Effector memory CD8-positive, alpha-beta T cell (primary cell): ENCODE results near the gene INPP4B.
A peak's percentile ranks its signal among the peaks of the same experiment; 100 is the strongest.

Experiments used
- ATAC-seq: fragments of 150-1000 bp; cut with Tn5 transposase; replicated peaks from 2 replicates; pipeline ENCODE4 v1.10.0; 2021; ENCODE audit warnings: mild to moderate bottlenecking, moderate library complexity
- DNase-seq, 3 experiments: peaks; one replicate each; pipeline ENCODE4 v3.0.0; 2021
- H3K27ac Mint-ChIP-seq, 2 donors: one replicate each; pipeline ENCODE4 v1.8.0; 2022; ENCODE audit warnings: mild to moderate bottlenecking in 2 of 2, mixed read lengths in 2 of 2, moderate library complexity in 2 of 2
- H3K27me3 Mint-ChIP-seq, 2 donors: one replicate each; pipeline ENCODE4 v1.8.0; 2022; ENCODE audit warnings: mixed read lengths in 2 of 2
- H3K36me3 Mint-ChIP-seq: one replicate; pipeline ENCODE4 v1.8.0; 2022; ENCODE audit warnings: mild to moderate bottlenecking, moderate library complexity, mixed read lengths; ENCODE audit not compliant: insufficient read depth
- H3K4me1 Mint-ChIP-seq, 2 donors: one replicate each; pipeline ENCODE4 v1.8.0; 2022; ENCODE audit warnings: low read depth in 2 of 2, mixed read lengths in 2 of 2
- H3K4me3 Mint-ChIP-seq, 2 donors: one replicate each; pipeline ENCODE4 v1.8.0; 2022; ENCODE audit warnings: mild to moderate bottlenecking in 2 of 2, mixed read lengths in 2 of 2, moderate library complexity in 2 of 2
- H3K9me3 Mint-ChIP-seq, 2 donors: one replicate each; pipeline ENCODE4 v1.8.0; 2022; ENCODE audit warnings: mixed read lengths in 2 of 2

INPP4B gene

DNA sequence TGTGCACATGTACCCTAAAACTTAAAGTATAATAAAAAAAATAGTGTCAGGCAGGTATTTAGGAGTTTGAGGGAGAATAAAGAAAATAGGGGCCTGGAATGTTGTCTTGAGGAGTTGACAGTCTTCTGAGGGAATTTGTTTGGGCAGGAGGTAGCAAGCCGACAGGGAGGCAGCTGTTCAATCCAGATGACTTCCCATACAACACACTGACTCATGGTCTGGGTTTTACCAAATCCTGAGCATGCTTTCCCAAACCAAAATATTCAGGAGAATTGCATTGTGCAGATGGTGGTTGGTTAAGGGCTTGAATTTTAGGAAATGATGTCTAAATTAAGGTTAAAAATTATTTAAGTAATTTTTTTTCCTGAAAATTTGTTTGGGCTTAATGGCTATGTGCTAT, 430.0 kb downstream of the INPP4B start:
- DNase-seq (no peak), ATAC-seq (no peak)
- no peaks in the 10 kb centered on the region for H3K36me3 Mint-ChIP-seq
- H3K27ac Mint-ChIP-seq = peak overlapping the region; percentile 82 to 95
- H3K9me3 Mint-ChIP-seq = no peaks in the 10 kb centered on the region
- H3K4me3 Mint-ChIP-seq = peak overlapping the region in 1 of 2 donors; percentile 74
- peaks cover 16 to 17% of the 10 kb centered on the region in 2 donors for H3K4me1 Mint-ChIP-seq
- no peaks in the 10 kb centered on the region for H3K27me3 Mint-ChIP-seq

DNA sequence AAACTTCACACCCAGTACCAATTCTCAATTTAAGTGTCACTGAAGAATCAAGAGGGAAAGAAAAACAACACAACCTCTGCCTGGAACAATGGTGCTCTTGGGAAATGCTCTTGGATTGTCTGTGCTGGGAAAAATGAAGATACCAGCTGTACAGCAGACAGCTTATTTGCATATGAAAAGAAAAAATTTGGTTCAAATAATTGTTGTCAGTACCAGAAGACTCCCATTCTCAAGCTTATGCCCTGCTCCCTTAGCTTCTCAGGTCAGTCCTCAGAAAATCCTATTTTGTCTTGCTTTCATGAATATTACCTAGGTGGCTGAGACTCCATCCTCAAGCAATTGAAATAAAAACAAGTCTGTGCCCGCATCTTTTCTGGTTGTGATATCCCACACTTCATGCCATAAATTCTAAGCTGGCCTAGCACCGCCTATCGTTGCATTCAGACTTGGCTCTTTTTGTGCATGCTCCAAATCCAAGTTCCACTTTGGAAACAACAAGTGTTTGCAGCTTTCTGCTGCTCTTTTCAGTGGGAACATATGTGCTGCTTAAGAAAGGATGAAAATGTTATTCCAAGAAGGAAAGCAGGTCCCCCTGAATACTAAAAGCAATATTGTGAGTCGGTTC, 431.6 kb downstream of the INPP4B start:
- Mint-ChIP-seq H3K27ac (no peak overlapping the region), H3K9me3 (no peaks in the 10 kb centered on the region), H3K4me3 (no peak overlapping the region), H3K27me3 (no peaks in the 10 kb centered on the region), H3K36me3 (no peaks in the 10 kb centered on the region), H3K4me1 (peaks cover 16 to 17% of the 10 kb centered on the region in 2 donors)
- ATAC-seq (no peak), DNase-seq (no peak)

DNA sequence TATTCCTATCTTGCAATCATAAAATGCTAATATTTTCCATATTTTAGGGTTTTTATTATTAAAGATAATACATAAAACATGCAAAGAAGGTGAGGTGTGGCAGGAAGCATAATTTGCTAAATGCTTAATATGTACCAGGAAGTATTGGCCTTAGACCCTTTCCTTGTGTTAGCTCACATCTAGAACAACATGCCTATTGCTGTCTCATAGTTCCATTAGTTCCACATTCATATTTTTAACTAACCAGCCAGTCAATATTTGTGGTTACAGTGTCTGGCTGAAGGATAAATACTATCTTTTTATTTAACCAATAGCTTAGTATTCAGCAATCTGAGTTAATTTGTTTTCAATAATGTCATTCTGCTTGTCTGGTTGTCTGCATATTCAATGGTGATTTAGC, 432.6 kb downstream of the INPP4B start:
- H3K9me3 Mint-ChIP-seq = no peaks in the 10 kb centered on the region
- H3K36me3 Mint-ChIP-seq = no peaks in the 10 kb centered on the region
- DNase-seq (no peak), ATAC-seq (no peak)
- H3K4me3 Mint-ChIP-seq = no peak overlapping the region
- H3K27ac Mint-ChIP-seq = no peak overlapping the region
- no peaks in the 10 kb centered on the region for H3K27me3 Mint-ChIP-seq
- H3K4me1 Mint-ChIP-seq = peaks cover 18 to 20% of the 10 kb centered on the region in 2 donors

DNA sequence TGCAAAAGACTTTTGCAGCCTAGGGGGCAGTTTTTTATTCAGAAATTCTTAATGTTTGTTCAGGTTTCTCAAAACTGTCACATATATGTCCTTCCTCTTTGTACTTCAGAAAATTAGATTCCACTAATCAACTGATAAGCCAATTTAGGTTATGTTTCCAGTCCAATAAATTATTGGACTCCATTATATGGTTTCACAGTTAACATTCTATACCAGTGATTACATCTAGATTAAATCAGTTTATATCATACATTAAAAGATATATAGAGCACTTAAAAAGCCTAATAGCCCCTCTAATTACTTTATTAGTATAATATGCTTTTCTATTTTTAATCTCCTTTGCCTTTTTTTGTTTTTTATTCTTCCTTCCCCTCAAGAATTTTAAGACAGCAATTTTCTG, 434.1 kb downstream of the INPP4B start:
- no peak overlapping the region for H3K27ac Mint-ChIP-seq
- peaks cover 4% of the 10 kb centered on the region for H3K36me3 Mint-ChIP-seq
- ATAC-seq (no peak), DNase-seq (no peak)
- H3K4me1 Mint-ChIP-seq = peaks cover 22 to 25% of the 10 kb centered on the region in 2 donors
- H3K4me3 Mint-ChIP-seq = no peak overlapping the region
- no peaks in the 10 kb centered on the region for H3K27me3 Mint-ChIP-seq
- no peaks in the 10 kb centered on the region for H3K9me3 Mint-ChIP-seq

DNA sequence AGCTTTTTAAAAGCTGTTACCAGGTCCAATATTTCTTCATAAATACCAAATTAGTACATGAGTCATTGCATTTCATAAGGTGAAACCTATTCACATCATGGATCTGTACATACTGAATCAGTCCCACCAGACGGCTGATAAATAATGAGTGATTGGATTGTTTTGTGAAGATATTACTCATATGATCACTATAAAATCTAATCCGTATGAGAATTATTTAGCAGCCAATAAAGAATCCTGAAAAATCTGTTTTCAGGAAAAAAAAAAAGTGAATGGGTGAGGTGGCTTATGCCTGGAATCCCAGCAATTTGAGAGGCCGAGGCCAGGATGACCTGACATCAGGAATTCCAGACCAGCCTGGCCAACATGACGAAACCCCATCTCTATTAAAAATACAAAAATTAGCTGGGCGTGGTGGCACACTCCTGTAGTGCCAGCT, 438.1 kb downstream of the INPP4B start:
- DNase-seq (no peak), ATAC-seq (no peak)
- H3K4me1 Mint-ChIP-seq = peaks cover 26 to 34% of the 10 kb centered on the region in 2 donors
- peaks cover 12% of the 10 kb centered on the region for H3K36me3 Mint-ChIP-seq
- no peaks in the 10 kb centered on the region for H3K9me3 Mint-ChIP-seq
- H3K27ac Mint-ChIP-seq = peak overlapping the region in 1 of 2 donors; percentile 92
- no peak overlapping the region for H3K4me3 Mint-ChIP-seq
- H3K27me3 Mint-ChIP-seq = no peaks in the 10 kb centered on the region

DNA sequence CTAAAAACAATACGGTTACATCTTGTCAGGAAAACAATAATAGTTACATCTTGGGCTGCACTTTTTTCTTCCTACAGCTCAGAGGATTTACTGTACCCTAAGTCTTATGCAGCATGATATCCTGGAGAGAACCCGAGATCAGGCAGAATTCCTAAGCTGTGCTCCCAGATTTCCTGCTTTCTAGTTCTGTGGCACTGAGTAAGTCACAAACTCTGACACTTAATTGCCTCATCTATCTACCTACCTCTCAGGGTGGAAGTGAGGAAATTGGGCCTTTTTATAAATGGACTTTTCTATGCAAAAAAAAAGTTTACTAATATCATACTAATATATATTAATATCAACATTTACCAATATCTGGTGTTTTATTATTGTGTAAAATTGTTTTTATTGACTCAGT, 438.5 kb downstream of the INPP4B start:
- ATAC-seq = no peak

DNA sequence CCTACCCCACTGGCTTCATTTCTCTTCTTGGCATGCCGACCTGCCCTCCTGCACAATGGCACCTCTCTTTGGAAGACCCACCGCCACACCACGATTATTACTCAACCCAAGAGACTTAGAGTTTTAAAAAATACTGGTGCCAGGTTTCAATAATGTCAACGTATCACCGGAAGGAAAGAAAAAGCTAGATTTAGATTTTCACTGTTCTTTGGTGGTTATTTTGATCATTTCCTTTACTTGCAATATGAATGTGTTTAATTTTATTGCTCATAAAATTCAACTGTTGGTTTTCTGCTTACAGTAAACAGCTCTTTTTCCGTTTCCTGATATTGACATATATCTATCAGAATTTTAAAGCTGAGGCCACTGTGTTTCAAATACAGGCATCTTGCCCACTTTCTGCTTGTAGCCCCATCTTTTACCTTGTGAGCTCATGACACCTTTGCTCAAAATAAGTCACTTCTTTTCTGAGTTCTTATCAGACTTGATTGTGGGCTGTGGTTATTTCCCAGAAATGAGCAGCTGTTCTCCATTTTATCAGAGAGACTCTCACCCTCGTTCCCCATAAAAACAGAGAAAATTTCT, 439.1 kb downstream of the INPP4B start:
- peak overlapping the region; percentile 21 to 92 for H3K27ac Mint-ChIP-seq
- ATAC-seq = peak; percentile 51
- peak overlapping the region; percentile 92 to 94 for H3K4me3 Mint-ChIP-seq
- no peaks in the 10 kb centered on the region for H3K27me3 Mint-ChIP-seq
- peak in 1 of 3 experiments; percentile 13 for DNase-seq
- H3K9me3 Mint-ChIP-seq = no peaks in the 10 kb centered on the region
- H3K36me3 Mint-ChIP-seq = peaks cover 12% of the 10 kb centered on the region
- peaks cover 32 to 37% of the 10 kb centered on the region in 2 donors for H3K4me1 Mint-ChIP-seq

More for the DNA sequence above, 438.5 kb downstream of the INPP4B start:
- peaks cover 27 to 36% of the 10 kb centered on the region in 2 donors for H3K4me1 Mint-ChIP-seq
- H3K27ac Mint-ChIP-seq = peak overlapping the region; percentile 21 to 92
- H3K27me3 Mint-ChIP-seq = no peaks in the 10 kb centered on the region
- H3K9me3 Mint-ChIP-seq = no peaks in the 10 kb centered on the region
- H3K4me3 Mint-ChIP-seq = peak overlapping the region; percentile 92 to 94
- no peak for DNase-seq
- H3K36me3 Mint-ChIP-seq = peaks cover 12% of the 10 kb centered on the region

DNA sequence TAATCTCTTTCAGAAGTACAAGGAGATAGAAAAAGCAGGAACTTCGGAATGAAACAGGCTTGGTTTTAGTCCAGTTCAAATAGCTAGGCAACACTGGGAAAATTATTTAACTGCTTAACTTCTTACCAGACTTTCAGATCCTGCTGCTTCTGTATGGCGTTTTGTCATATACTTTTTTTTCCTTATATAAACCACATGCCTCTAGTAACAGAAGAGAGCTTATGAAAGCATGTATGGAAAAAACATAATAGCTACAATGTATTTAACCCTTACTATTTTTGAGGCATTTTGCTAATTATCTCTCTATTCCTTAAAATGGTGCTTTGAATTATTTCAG, 439.6 kb downstream of the INPP4B start:
- H3K9me3 Mint-ChIP-seq = no peaks in the 10 kb centered on the region
- H3K36me3 Mint-ChIP-seq = peaks cover 12% of the 10 kb centered on the region
- no peak for DNase-seq
- H3K4me1 Mint-ChIP-seq = peaks cover 34 to 41% of the 10 kb centered on the region in 2 donors
- peak overlapping the region; percentile 92 to 94 for H3K4me3 Mint-ChIP-seq
- no peaks in the 10 kb centered on the region for H3K27me3 Mint-ChIP-seq
- peak overlapping the region; percentile 21 to 92 for H3K27ac Mint-ChIP-seq
- no peak for ATAC-seq

DNA sequence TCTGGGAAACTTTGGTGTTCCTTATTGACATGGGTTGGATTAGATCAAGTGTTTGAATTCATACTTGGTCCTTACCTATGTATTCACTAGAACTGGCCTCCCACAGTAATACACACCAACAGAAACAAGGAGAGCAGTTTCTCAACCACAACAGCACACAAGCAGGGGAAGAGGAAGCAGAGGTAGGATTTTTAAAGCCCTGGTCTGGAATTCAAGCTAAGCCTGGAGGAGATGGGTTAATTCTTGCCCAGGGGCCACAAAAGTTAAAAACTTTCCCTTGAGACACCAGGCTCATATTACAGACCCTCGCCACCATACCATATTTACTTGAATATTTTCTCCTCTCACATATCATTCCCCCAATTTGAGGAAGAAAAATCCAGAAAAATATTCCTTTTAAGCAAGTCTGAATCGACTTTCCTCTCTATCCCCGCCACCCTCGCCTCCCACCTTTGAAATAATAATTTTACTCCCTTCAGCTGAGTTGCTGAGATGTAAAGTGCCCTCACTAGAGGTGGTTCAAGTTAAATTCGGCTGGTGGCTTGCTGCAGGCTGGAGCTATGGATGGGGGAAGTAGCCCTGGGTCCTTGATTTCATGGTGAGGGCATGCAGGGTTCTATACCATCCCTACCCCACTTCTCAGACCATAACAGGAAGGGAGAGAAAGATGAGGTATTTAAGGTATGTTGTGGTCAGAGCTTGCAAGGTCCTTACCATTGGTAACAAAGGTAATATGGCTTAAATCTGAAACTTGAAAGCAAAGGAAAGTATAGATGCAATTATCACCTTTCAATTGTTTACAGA, 440.2 kb downstream of the INPP4B start:
- H3K27me3 Mint-ChIP-seq = no peaks in the 10 kb centered on the region
- H3K4me3 Mint-ChIP-seq = peak overlapping the region; percentile 92 to 94
- ATAC-seq (peak; percentile 17), DNase-seq (no peak)
- H3K27ac Mint-ChIP-seq = peak overlapping the region; percentile 21 to 92
- no peaks in the 10 kb centered on the region for H3K9me3 Mint-ChIP-seq
- peaks cover 38 to 45% of the 10 kb centered on the region in 2 donors for H3K4me1 Mint-ChIP-seq
- peaks cover 12% of the 10 kb centered on the region for H3K36me3 Mint-ChIP-seq

DNA sequence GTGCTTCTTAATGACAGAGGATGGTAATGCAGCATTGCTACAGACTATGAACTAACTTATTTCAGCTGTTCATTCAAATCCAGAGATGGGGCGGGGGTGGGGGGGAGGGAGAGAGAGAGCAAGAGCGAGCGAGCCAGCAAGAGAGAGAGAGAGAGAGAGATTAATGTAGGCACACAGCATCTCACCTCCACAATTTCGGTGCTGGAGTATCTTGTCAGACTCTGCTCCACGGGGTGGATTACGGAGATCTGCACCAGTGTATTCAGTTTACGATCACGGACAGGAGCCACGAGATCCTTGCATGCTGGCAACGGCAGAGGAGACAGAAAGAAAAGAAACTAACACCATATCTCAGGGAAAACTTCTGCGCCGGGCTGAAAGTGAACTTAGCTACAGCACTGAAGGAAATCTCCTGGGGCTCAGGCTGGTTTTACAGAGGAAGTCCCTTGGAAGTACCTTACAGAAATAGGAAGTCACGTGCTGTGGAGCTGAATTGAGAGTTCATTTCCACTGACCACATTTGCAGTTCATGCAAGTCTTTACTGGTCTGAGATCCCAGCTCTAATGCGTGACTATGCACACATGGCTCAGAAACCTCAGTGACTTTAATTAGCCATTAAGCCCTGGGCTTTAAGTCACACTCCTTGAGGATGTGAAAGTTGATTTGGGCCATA, 440.9 kb downstream of the INPP4B start:
- Mint-ChIP-seq H3K36me3 (peaks cover 15% of the 10 kb centered on the region), H3K27me3 (no peaks in the 10 kb centered on the region), H3K27ac (peak overlapping the region; percentile 21 to 92), H3K9me3 (no peaks in the 10 kb centered on the region), H3K4me1 (peaks cover 45 to 53% of the 10 kb centered on the region in 2 donors), H3K4me3 (peak overlapping the region; percentile 92 to 94)
- ATAC-seq (peak; percentile 63), DNase-seq (peak; percentile 25 to 51 (median 35))

DNA sequence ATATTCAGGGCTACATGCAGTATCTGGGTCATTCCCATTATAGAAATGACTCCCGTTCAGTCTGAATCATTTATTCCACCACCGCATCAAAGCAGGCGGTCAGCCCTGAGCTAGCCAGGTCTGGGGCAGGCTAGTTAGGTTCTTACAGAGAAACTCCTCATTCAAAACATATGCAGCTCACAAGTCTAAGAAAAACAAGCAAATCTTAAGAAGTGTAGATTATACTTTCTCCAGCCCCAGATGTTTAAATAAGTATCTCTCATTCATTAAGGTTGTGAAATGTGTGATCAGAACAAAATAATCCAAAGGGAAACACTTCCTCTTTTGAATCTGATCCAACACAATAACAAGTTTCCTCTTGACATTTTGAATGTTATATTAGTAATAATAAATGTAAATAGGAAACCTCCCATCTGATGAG, 441.9 kb downstream of the INPP4B start:
- DNase-seq = no peak
- peak overlapping the region; percentile 92 to 94 for H3K4me3 Mint-ChIP-seq
- H3K4me1 Mint-ChIP-seq = peaks cover 49 to 62% of the 10 kb centered on the region in 2 donors
- ATAC-seq = no peak
- no peaks in the 10 kb centered on the region for H3K27me3 Mint-ChIP-seq
- H3K36me3 Mint-ChIP-seq = peaks cover 18% of the 10 kb centered on the region
- peak overlapping the region; percentile 21 to 60 for H3K27ac Mint-ChIP-seq
- H3K9me3 Mint-ChIP-seq = no peaks in the 10 kb centered on the region

DNA sequence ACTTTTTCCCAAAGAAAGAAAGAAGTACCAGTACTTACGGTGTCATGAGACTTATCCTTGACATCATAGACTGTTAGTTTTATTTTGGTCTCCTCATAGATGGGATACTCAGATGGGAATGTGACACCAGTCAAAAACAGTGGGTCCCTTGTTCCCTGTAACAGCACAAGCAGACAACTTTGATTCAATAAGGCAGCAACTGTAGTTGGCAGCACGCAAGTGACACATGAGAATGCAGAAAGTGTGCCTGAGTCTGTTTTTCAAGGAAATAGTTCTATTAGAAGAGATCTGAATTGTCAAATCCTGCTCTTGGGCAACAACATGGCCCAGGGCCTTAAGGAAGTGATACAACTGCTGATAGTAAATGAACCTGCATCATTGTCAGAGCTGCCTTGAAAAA, 443.2 kb downstream of the INPP4B start:
- DNase-seq = no peak
- peak overlapping the region; percentile 82 to 92 for H3K27ac Mint-ChIP-seq
- H3K9me3 Mint-ChIP-seq = no peaks in the 10 kb centered on the region
- peaks cover 49 to 64% of the 10 kb centered on the region in 2 donors for H3K4me1 Mint-ChIP-seq
- H3K27me3 Mint-ChIP-seq = no peaks in the 10 kb centered on the region
- peaks cover 20% of the 10 kb centered on the region for H3K36me3 Mint-ChIP-seq
- ATAC-seq = no peak
- peak overlapping the region; percentile 81 to 92 for H3K4me3 Mint-ChIP-seq

DNA sequence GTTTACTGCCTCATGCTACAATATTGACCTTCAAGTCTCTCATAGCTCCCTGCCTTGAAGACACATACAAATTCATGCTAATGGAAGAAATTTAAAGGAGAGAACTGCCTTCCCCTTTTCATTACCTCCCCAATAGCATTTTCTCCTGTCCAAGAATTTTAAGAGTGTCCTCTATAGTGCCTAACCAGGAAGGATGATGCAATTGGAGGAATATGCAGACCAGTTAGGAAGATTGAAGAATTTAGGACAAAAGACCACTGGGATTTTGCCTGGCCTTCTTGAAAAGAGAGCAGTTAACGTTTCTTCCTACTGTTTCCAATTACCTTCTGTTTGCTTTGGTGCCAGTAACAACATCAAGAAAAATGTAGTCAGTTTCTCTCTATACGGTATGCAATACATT, 443.9 kb downstream of the INPP4B start:
- H3K36me3 Mint-ChIP-seq = peaks cover 23% of the 10 kb centered on the region
- ATAC-seq (no peak), DNase-seq (no peak)
- H3K4me1 Mint-ChIP-seq = peaks cover 45 to 59% of the 10 kb centered on the region in 2 donors
- no peaks in the 10 kb centered on the region for H3K9me3 Mint-ChIP-seq
- H3K27ac Mint-ChIP-seq = peak overlapping the region; percentile 82 to 92
- peak overlapping the region; percentile 81 to 92 for H3K4me3 Mint-ChIP-seq
- no peaks in the 10 kb centered on the region for H3K27me3 Mint-ChIP-seq
